HepG2 (cell line): ENCODE results near the gene POLR1G. TPM values are rescaled to one million over a fixed set of nuclear protein-coding genes. Genes with fewer than 3 reads are reported as not detected.

ENCODE experiments used
- ADNP ChIP-seq: sonication (generic); formaldehyde crosslinking; IDR thresholded peaks from 2 replicates; pipeline ENCODE4 v1.4.0; 2020; ENCODE audit warnings: missing genetic modification reagents
- ARID2 ChIP-seq: sonication (generic); formaldehyde crosslinking; IDR thresholded peaks from 2 replicates; pipeline ENCODE4 v1.8.1; 2022; ENCODE audit warnings: mild to moderate bottlenecking, missing genetic modification reagents, borderline replicate concordance
- CEBPB ChIP-seq: IDR thresholded peaks from 2 replicates; pipeline ENCODE4 v1.6.1; 2011; ENCODE audit warnings: low read depth, low read length, improper control_type of control experiment, borderline replicate concordance
- CHD2 ChIP-seq: IDR thresholded peaks from 2 replicates; pipeline ENCODE4 v1.6.1; 2011; ENCODE audit warnings: low read depth, low read length, improper control_type of control experiment
- CTCF ChIP-seq: sonication (generic); formaldehyde crosslinking; IDR thresholded peaks from 2 replicates; pipeline ENCODE4 v1.5.0; 2020; ENCODE audit warnings: mild to moderate bottlenecking, missing genetic modification reagents, moderate library complexity
- ERF ChIP-seq: IDR thresholded peaks from 2 replicates; pipeline ENCODE4 v1.6.1; 2018; ENCODE audit warnings: missing biosample characterization, missing genetic modification reagents
- HOXA3 ChIP-seq: sonication (generic); formaldehyde crosslinking; IDR thresholded peaks from 2 replicates; pipeline ENCODE4 v1.5.0; 2020; ENCODE audit warnings: missing genetic modification reagents
- IKZF4 ChIP-seq: sonication (generic); formaldehyde crosslinking; IDR thresholded peaks from 2 replicates; pipeline ENCODE4 v1.5.1; 2020; ENCODE audit warnings: borderline replicate concordance, mild to moderate bottlenecking, low read depth, missing genetic modification reagents; ENCODE audit errors: not compliant biosample characterization
- MEF2D ChIP-seq: sonication (generic); formaldehyde crosslinking; IDR thresholded peaks from 2 replicates; pipeline ENCODE4 v1.5.1; 2020; ENCODE audit warnings: mild to moderate bottlenecking, missing genetic modification reagents
- NCOA2 ChIP-seq: sonication (generic); formaldehyde crosslinking; IDR thresholded peaks from 2 replicates; pipeline ENCODE4 v1.8.0; 2022; ENCODE audit warnings: inconsistent platforms
- PAWR ChIP-seq: sonication (generic); formaldehyde crosslinking; IDR thresholded peaks from 2 replicates; pipeline ENCODE4 v1.4.0; 2020; ENCODE audit warnings: missing genetic modification reagents, mild to moderate bottlenecking, borderline replicate concordance
- POGZ ChIP-seq: sonication (generic); formaldehyde crosslinking; IDR thresholded peaks from 2 replicates; pipeline ENCODE4 v1.4.0; 2020; ENCODE audit warnings: mild to moderate bottlenecking, missing genetic modification reagents
- SP140L ChIP-seq: sonication (generic); formaldehyde crosslinking; IDR thresholded peaks from 2 replicates; pipeline ENCODE4 v1.4.0; 2020; ENCODE audit warnings: missing genetic modification reagents, borderline replicate concordance
- THAP11 ChIP-seq: IDR thresholded peaks from 2 replicates; pipeline ENCODE4 v1.6.1; 2016; ENCODE audit warnings: missing biosample characterization, missing genetic modification reagents
- ZBTB38 ChIP-seq: sonication (generic); formaldehyde crosslinking; IDR thresholded peaks from 2 replicates; pipeline ENCODE4 v1.5.1; 2020; ENCODE audit warnings: mild to moderate bottlenecking, missing genetic modification reagents
- ZMYM3 ChIP-seq: sonication (generic); formaldehyde crosslinking; IDR thresholded peaks from 2 replicates; pipeline ENCODE4 v1.5.1; 2020; ENCODE audit warnings: mild to moderate bottlenecking, missing genetic modification reagents
- ZNF318 ChIP-seq: sonication (generic); formaldehyde crosslinking; IDR thresholded peaks from 2 replicates; pipeline ENCODE4 v1.4.0; 2020; ENCODE audit warnings: mild to moderate bottlenecking, missing genetic modification reagents
- ZNF629 ChIP-seq: sonication (generic); formaldehyde crosslinking; conservative IDR thresholded peaks from 2 replicates; pipeline ENCODE4 v1.5.0; 2020; ENCODE audit warnings: missing genetic modification reagents
- ZNF75D ChIP-seq: sonication (generic); formaldehyde crosslinking; IDR thresholded peaks from 2 replicates; pipeline ENCODE4 v1.8.1; 2023; ENCODE audit warnings: missing genetic modification reagents, mild to moderate bottlenecking, borderline replicate concordance
- ZNF883 ChIP-seq: sonication (generic); formaldehyde crosslinking; IDR thresholded peaks from 2 replicates; pipeline ENCODE4 v1.5.1; 2020; ENCODE audit warnings: mild to moderate bottlenecking, missing genetic modification reagents; ENCODE audit errors: not compliant biosample characterization
- polyA plus RNA-seq, 8 experiments: library from polyadenylated mRNA; depleted of rRNA in 3 of 8; stranded (reverse) in 7 of 8; unstranded in 1 of 8; fragments of >200 nt; fragmentation: Illumina TruSeq in 4 of 8; extraction: Trizol in 4 of 8; gene quantifications; 2 replicates each; pipeline versions ENCODE4 v1.2.1 to v1.2.3, GENCODE V29; 2011 to 2016; ENCODE audit warnings: low read depth in 4 of 8, missing spikeins in 1 of 8, mixed read lengths in 1 of 8; ENCODE audit not compliant: insufficient read depth in 1 of 8
- total RNA-seq, 5 experiments: library from RNA; depleted of rRNA; stranded (reverse); fragments of >200 nt; fragmentation: Illumina TruSeq; extraction: Trizol; gene quantifications; 2 replicates each; pipeline ENCODE4 v1.2.3, GENCODE V29; 2016; ENCODE audit warnings: low read depth in 1 of 5

The POLR1G gene
- total and polyA plus RNA-seq, 2 of the 13 experiments (the other 11 are each of a cell fraction or from before 2014, with no cell fraction given): 3.5 to 20.8 TPM

DNA sequence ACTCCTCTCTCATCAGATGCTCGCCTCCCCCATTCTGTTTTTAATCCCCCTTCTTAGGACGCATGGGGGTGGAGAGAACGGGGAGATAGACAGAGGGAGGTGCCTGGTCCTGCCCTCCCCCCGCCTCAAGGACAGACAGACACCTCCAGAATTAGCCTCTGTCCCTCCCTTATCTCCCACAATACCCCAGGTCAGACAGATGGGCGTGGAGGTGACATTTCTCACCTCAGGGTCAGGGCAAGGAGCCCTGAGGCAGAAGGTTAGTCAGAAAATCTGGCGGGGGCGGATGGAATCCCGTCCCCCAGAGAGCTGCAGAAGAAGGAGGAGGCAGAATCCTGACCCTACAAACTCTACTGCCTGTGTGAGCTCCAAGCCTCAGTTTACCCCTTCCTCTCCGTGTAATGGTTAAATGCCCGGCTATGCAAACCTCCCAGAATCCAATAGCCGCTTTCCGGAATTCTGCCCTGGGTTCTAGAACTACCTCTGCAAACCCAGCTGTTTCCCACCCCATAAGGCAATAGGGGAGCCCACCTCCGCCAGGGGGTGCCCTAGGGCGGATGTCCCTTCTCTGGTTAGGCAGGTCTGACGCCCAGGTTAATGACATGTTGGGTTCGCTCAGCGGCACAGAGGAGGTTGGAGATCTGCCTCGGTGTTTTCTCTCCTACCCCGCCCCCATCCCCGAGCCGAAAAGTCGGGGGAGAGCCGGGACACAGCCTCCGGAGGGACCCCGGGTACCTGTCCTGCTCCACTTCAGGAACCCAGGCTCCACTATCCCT is 2.5 kb upstream of the POLR1G start (continued):
- TF ChIP-seq ZNF318 (CRISPR knock-in tag) (no peak), ZBTB38 (no peak), ZNF629 (CRISPR knock-in tag) (0 out of 2 replicates have a peak, but pooled peaks have one; percentile 28), CHD2 (no peak), IKZF4 (CRISPR knock-in tag) (no peak), ARID2 (CRISPR knock-in tag) (no peak), THAP11 (CRISPR knock-in tag) (peak; percentile 85), HOXA3 (CRISPR knock-in tag) (peak; percentile 39), ADNP (CRISPR knock-in tag) (no peak), CTCF (CRISPR knock-in tag) (peak; percentile 81), CEBPB (no peak), ERF (CRISPR knock-in tag) (peak; percentile 15; the same call in 1 of the 2 replicates), ZMYM3 (CRISPR knock-in tag) (peak; percentile 29; the same call in 1 of the 2 replicates), NCOA2 (CRISPR knock-in tag) (no peak), PAWR (CRISPR knock-in tag) (no peak), POGZ (CRISPR knock-in tag) (no peak), ZNF883 (peak; percentile 18), MEF2D (CRISPR knock-in tag) (no peak), SP140L (no peak), ZNF75D (CRISPR knock-in tag) (no peak)
